Gastrocnemius medialis (tissue), 4 donors: ENCODE measurements around the gene IGSF9. TPM values are rescaled to one million over a fixed set of nuclear protein-coding genes. Genes with fewer than 3 reads are reported as not detected.

Experiments
- ATAC-seq, 2 donors: fragments of 150-250 bp; one replicate each; pipeline ENCODE4 v1.9.1; 2016
- DNase-seq, 2 donors: peaks; one replicate each; pipeline ENCODE4 v3.0.0-alpha.2; 2019
- H3K27ac ChIP-seq, 4 donors: fragments of 200-600 bp; sonication (generic); 1 replicate in 1 of 4; 2 replicates in 3 of 4; pipeline ENCODE4 v1.5.1; 2016 to 2018; ENCODE audit warnings: mild to moderate bottlenecking in 2 of 4, moderate library complexity in 1 of 4
- H3K27me3 ChIP-seq, 3 donors: fragments of 200-600 bp; sonication (generic) in 2 of 3; 1 replicate in 1 of 3; 2 replicates in 2 of 3; pipeline versions ENCODE4 v1.5.1 to v1.6.0; 2016 to 2019; ENCODE audit warnings: mild to moderate bottlenecking in 1 of 3, moderate library complexity in 1 of 3
- H3K36me3 ChIP-seq, 2 donors: fragments of 200-600 bp; sonication (generic) in 1 of 2; one replicate each; pipeline ENCODE4 v1.5.1; 2017 to 2018
- H3K4me1 ChIP-seq, 2 donors: fragments of 200-600 bp; sonication (generic) in 1 of 2; one replicate each; pipeline ENCODE4 v1.5.1; 2016 to 2017; ENCODE audit warnings: mild to moderate bottlenecking in 2 of 2
- H3K4me3 ChIP-seq, 4 donors: fragments of 200-600 bp; sonication (generic) in 3 of 4; 1 replicate in 1 of 4; 2 replicates in 3 of 4; pipeline ENCODE4 v1.5.1; 2016 to 2019; ENCODE audit warnings: mild to moderate bottlenecking in 2 of 4
- H3K9me3 ChIP-seq, 3 donors: fragments of 200-600 bp; sonication (generic) in 2 of 3; 1 replicate in 1 of 3; 2 replicates in 2 of 3; pipeline ENCODE4 v1.5.1; 2016 to 2019
- CTCF ChIP-seq, 5 experiments: fragments of 450-650 bp in 3 of 5; fragments of 200-600 bp in 2 of 5; sonication (generic) in 2 of 5; IDR thresholded peaks in 4 of 5; conservative IDR thresholded peaks in 1 of 5; 1 replicate in 4 of 5; 2 replicates in 1 of 5; pipeline ENCODE4 v1.5.1; 2016 to 2019; ENCODE audit warnings: antibody characterized with exemption in 5 of 5, mild to moderate bottlenecking in 3 of 5, moderate library complexity in 3 of 5
- POLR2A ChIP-seq, 2 donors: fragments of 450-650 bp; IDR thresholded peaks; one replicate each; pipeline ENCODE4 v1.6.1; 2017; ENCODE audit warnings: antibody characterized with exemption in 2 of 2, mild to moderate bottlenecking in 2 of 2, moderate library complexity in 2 of 2
- in situ Hi-C, 4 donors: fragments of 200-750 bp; cut with MboI; loops; one replicate each; pipeline versions ENCODE4 v1.15.0 to v1.8.0; 2017; ENCODE audit warnings: low sequenced_read_pairs in 4 of 4
- intact Hi-C: fragments of 100-400 bp; cut with DNase I; formaldehyde crosslinking; loops from one replicate; pipeline ENCODE4 v1.15.1; 2023; ENCODE audit warnings: low total_unique reads
- total RNA-seq, 4 donors: library from RNA; depleted of rRNA; stranded (reverse); fragments of >200 nt; gene quantifications; one replicate each; pipeline versions ENCODE4 v1.1.0 to v1.2.3, GENCODE V29; 2016

Gene IGSF9
- total RNA-seq, 4 donors from 2014 or later = 0.10 to 0.11 TPM; not detected in 2

GRCh38 chr1:159991513-159991912, 46.1 kb upstream of the IGSF9 start:
- H3K4me1 ChIP-seq = no peaks in the 10 kb centered on the region
- no peak for DNase-seq
- peaks cover 0 to 12% (median 0%) of the 10 kb centered on the region in 3 donors for H3K27me3 ChIP-seq
- intact Hi-C loops (no loop called here), in situ Hi-C loops (no loop called here)
- H3K27ac ChIP-seq = no peak overlapping the region
- ATAC-seq = no peak
- H3K4me3 ChIP-seq = no peak overlapping the region
- TF ChIP-seq CTCF (IDR thresholded peaks at IDR 0.05 in 4 of 5, conservative IDR thresholded peaks at IDR 0.05 in 1 of 5) (no peak), POLR2A (IDR thresholded peaks at IDR 0.05) (no peak)
- no peaks in the 10 kb centered on the region for H3K36me3 ChIP-seq
- no peaks in the 10 kb centered on the region for H3K9me3 ChIP-seq

GRCh38 chr1:159990005-159990404, 44.6 kb upstream of the IGSF9 start:
- DNase-seq = no peak
- no peaks in the 10 kb centered on the region for H3K4me1 ChIP-seq
- TF ChIP-seq CTCF (IDR thresholded peaks at IDR 0.05 in 4 of 5, conservative IDR thresholded peaks at IDR 0.05 in 1 of 5) (no peak), POLR2A (IDR thresholded peaks at IDR 0.05) (no peak)
- no peak overlapping the region for H3K4me3 ChIP-seq
- ATAC-seq = no peak
- no peaks in the 10 kb centered on the region for H3K9me3 ChIP-seq
- in situ Hi-C loops (no loop called here), intact Hi-C loops (no loop called here)
- H3K27me3 ChIP-seq = peaks cover 0 to 14% (median 0%) of the 10 kb centered on the region in 3 donors
- no peaks in the 10 kb centered on the region for H3K36me3 ChIP-seq
- H3K27ac ChIP-seq = no peak overlapping the region

GRCh38 chr1:159989581-159989980, 44.2 kb upstream of the IGSF9 start:
- ATAC-seq (no peak), DNase-seq (no peak)
- Histone ChIP-seq H3K9me3 (no peaks in the 10 kb centered on the region), H3K4me3 (no peak overlapping the region), H3K27me3 (peaks cover 0 to 14% (median 0%) of the 10 kb centered on the region in 3 donors), H3K4me1 (no peaks in the 10 kb centered on the region), H3K36me3 (no peaks in the 10 kb centered on the region), H3K27ac (no peak overlapping the region)
- intact Hi-C loops (loop anchor here (5.0 kb wide), 1 partner anchor 362 kb away; no protein-coding TSS in a partner anchor), in situ Hi-C loops (no loop called here)
- TF ChIP-seq CTCF (IDR thresholded peaks at IDR 0.05 in 4 of 5, conservative IDR thresholded peaks at IDR 0.05 in 1 of 5) (no peak), POLR2A (IDR thresholded peaks at IDR 0.05) (no peak)

GRCh38 chr1:159988006-159988405, 42.6 kb upstream of the IGSF9 start:
- no peak overlapping the region for H3K4me3 ChIP-seq
- no peak for ATAC-seq
- H3K36me3 ChIP-seq = no peaks in the 10 kb centered on the region
- H3K27ac ChIP-seq = no peak overlapping the region
- H3K9me3 ChIP-seq = no peaks in the 10 kb centered on the region
- no peak for DNase-seq
- intact Hi-C loops (loop anchor here (5.0 kb wide), 1 partner anchor 361 kb away; no protein-coding TSS in a partner anchor), in situ Hi-C loops (no loop called here)
- peaks cover 0 to 14% (median 0%) of the 10 kb centered on the region in 3 donors for H3K27me3 ChIP-seq
- TF ChIP-seq POLR2A (IDR thresholded peaks at IDR 0.05) (no peak), CTCF (IDR thresholded peaks at IDR 0.05 in 4 of 5, conservative IDR thresholded peaks at IDR 0.05 in 1 of 5) (no peak)
- H3K4me1 ChIP-seq = no peaks in the 10 kb centered on the region

- Histone ChIP-seq H3K27ac (no peak overlapping the region), H3K9me3 (no peaks in the 10 kb centered on the region), H3K4me3 (no peak overlapping the region), H3K4me1 (no peaks in the 10 kb centered on the region), H3K27me3 (peaks cover 0 to 14% (median 0%) of the 10 kb centered on the region in 3 donors), H3K36me3 (no peaks in the 10 kb centered on the region)
- TF ChIP-seq POLR2A (IDR thresholded peaks at IDR 0.05) (no peak), CTCF (IDR thresholded peaks at IDR 0.05 in 4 of 5, conservative IDR thresholded peaks at IDR 0.05 in 1 of 5) (no peak)
- ATAC-seq = no peak
- intact Hi-C loops (loop anchor here (5.0 kb wide), 1 partner anchor 360 kb away; no protein-coding TSS in a partner anchor), in situ Hi-C loops (no loop called here)
- no peak for DNase-seq
These were observed 41.8 kb upstream of the IGSF9 start for GRCh38 chr1:159987186-159987585.
